ENCODE data around the gene AGAP4.
A peak's percentile ranks its signal among the peaks of the same experiment; 100 is the strongest.
"Not testable (repeated sequence)": the region's sequence is repeated elsewhere in the genome, so short reads cannot be mapped to it uniquely, and the experiment has no call there.

Gene AGAP4

GRCh38 chr10:45817130-45817859 is 30.0 kb downstream of the AGAP4 start:
- DNase-seq (ENCODE audit: low read depth), result no peak
- no peak for TF ChIP-seq CTCF (IDR thresholded peaks at IDR 0.05; ENCODE audit: low read length, missing control alignments)
- no peak overlapping the region for H3K4me3 ChIP-seq (replicated peaks; ENCODE audit: low read depth, low read length)

DNA sequence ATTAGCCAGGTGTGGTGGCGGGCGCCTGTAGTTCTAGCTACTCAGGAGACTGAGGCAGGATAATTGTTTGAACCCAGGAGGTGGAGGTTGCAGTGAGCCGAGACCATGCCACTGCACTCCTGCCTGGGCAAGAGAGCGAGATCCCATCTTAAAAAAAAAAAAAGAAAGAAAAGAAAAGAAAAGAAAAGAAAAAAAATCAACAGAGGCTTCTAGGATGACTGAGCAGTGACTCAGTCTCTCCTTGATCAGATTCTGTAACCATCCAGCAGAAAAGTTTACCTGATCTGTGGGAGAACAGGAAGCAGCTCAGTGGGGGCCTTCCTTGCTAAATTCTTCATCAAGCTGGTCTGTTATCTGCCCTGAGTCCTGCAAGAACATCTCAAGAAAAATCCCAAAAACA is 33.2 kb downstream of the AGAP4 start:
- H3K4me3 ChIP-seq (replicated peaks; ENCODE audit: low read depth, low read length); DNase-seq (ENCODE audit: low read depth): not testable (repeated sequence)

DNA sequence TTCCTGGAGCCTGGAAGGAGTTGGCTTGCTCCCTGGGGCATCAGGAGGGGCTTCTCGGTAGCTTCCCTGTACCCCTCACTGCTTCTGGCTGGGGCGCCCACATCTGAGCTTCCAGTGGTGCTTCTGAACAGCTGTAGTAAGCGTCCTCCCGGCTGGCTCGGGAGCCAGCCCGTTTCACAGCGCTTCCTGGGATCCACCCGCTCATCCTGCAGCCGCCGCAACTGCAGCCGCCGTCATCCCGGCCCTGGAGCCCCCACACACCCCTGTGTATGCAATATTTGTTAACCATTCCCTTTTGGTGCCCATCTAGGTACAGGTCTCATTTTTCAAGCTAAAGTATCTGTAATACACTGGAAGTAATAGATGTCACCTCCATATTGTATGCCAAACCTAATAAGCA is 34.3 kb downstream of the AGAP4 start:
- not testable (repeated sequence) for H3K4me3 ChIP-seq (replicated peaks; ENCODE audit: low read depth, low read length); DNase-seq (ENCODE audit: low read depth)

- no peak overlapping the region for H3K4me3 ChIP-seq (replicated peaks; ENCODE audit: low read depth, low read length)
- DNase-seq (ENCODE audit: low read depth), result no peak
- TF ChIP-seq CTCF (IDR thresholded peaks at IDR 0.05; ENCODE audit: low read length, missing control alignments), result no peak
Measured at GRCh38 chr10:45811075-45811474, 36.2 kb downstream of the AGAP4 start.

DNA sequence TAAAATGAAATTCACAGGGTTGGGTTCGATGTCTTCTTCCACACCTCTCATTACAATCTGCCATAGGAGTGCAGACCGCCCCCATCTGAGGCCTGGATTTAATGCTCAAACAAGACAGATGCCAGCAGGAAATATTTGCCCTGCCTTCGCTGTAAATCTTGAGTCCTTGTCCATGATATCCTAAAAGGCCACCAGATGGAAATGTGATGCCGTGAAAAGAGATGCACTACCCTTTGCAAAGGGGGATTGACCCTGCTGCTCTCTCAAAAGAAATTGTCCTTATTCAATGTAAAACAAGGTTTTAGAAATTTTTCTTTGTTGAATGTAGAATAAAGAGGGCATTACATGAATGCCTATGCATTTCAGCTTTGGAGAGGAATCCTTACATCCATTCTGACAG is 37.5 kb downstream of the AGAP4 start:
- peak; percentile 32 for DNase-seq (ENCODE audit: low read depth)
- TF ChIP-seq CTCF (IDR thresholded peaks at IDR 0.05; ENCODE audit: low read length, missing control alignments), result peak; percentile 9
- H3K4me3 ChIP-seq (replicated peaks; ENCODE audit: low read depth, low read length), result no peak overlapping the region

GRCh38 chr10:45804996-45805395 is 42.3 kb downstream of the AGAP4 start:
- H3K4me3 ChIP-seq (replicated peaks; ENCODE audit: low read depth, low read length); DNase-seq (ENCODE audit: low read depth): not testable (repeated sequence)

DNA sequence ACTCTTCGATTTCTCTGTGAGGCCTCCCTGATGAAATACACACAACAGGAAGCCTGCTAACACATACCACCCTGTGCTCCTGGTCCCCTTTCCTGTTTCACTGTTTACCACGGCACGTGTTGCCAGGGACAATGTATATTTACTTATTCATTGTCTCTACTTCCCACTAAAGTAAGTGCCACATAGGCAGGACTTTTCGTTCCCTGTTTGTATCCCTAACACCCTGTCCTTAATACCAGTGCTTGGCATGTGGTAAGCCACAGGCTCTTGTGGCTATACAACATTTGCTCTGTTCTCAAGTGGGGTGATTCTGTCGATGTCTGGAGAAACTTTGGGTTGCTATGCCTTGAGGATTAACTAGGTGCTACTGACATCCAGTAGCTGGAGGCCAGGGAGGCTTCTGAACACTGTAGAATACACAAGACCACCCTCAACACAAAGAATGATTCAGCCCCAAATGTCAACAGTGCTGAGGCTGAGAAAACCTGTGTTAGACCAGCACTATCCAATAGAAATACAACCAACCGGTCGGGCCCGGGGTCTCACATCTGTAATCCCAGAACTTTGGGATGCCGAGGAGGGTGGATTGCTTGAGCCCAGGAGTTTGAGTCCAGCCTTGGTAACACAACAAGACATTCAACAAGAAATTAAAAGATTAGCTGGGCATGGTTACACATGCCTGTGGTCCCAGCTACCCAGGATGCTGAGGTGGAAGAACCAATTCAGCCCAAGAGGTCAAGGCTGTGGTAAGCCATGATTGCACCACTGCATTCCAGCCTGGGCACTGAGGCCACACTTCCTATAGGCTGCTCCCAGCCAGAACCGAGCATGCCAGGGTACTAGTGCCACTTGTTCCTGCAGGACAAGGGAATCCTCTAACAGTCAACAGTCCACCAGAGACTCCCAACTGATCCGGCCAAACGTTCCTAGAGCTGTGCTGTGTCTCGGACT is 44.0 kb downstream of the AGAP4 start:
- DNase-seq (ENCODE audit: low read depth), result peak; percentile 19
- not testable (repeated sequence) for H3K4me3 ChIP-seq (replicated peaks; ENCODE audit: low read depth, low read length)

GRCh38 chr10:45794761-45795160 is 52.5 kb downstream of the AGAP4 start:
- not testable (repeated sequence) for H3K4me3 ChIP-seq (replicated peaks; ENCODE audit: low read depth, low read length); DNase-seq (ENCODE audit: low read depth)

- not testable (repeated sequence) for H3K4me3 ChIP-seq (replicated peaks; ENCODE audit: low read depth, low read length); DNase-seq (ENCODE audit: low read depth)
Measured at GRCh38 chr10:45790694-45791426, 56.4 kb downstream of the AGAP4 start.

DNA sequence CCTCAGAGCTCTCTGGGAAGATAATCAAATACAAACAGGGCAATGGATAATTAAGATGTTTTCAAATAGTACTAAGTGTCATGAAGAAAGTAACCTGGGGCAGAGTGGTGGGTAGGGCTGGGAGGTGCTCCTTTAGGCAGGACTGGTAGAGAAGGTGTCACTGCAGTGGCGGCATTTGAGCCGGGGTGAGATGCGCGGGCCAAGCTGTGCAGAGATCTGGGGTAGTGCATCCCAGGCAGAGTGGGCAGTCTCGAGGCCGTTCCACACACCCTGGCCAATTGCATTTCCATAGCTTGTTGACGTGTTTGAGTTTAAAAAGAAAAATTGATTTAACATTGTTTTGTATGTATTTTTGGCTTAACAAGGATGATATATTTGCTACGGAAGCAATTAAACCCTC is 57.3 kb downstream of the AGAP4 start:
- DNase-seq (ENCODE audit: low read depth); H3K4me3 ChIP-seq (replicated peaks; ENCODE audit: low read depth, low read length): not testable (repeated sequence)

GRCh38 chr10:45787212-45787741 is 60.0 kb downstream of the AGAP4 start:
- DNase-seq (ENCODE audit: low read depth); H3K4me3 ChIP-seq (replicated peaks; ENCODE audit: low read depth, low read length): not testable (repeated sequence)

DNA sequence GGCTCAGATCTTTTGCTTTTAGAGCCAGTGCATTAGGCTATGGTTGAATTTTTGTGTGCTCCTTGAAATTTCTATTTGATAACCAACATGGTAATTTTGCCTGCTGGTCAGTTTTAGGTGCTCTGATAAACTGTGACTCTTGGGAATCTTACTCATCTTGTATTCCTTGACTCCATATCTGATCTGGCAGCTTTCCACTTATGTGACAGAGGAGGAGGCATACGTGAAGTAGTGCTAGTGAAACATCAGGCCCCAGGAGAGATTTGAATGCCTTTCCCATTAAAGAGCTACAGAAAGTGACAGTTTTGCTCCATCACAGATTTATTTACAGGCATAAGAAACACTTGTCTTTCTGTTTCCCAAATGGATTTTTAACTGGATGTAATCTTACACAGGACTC is 61.1 kb downstream of the AGAP4 start:
- not testable (repeated sequence) for DNase-seq (ENCODE audit: low read depth); H3K4me3 ChIP-seq (replicated peaks; ENCODE audit: low read depth, low read length)
